OCI-LY1 (cell line): Measurements from ENCODE around the gene ATP11A.

ENCODE experiments used
- CTCF ChIP-seq: fragments of 200-600 bp; sonication (generic), shearing (Covaris generic); IDR thresholded peaks from 2 replicates; pipeline ENCODE4 v1.5.1; 2017; ENCODE audit warnings: mild to moderate bottlenecking, antibody characterized with exemption, low read length, moderate library complexity, mixed read lengths
- EZH2 ChIP-seq: fragments of 200-600 bp; sonication (generic), shearing (Covaris generic); IDR thresholded peaks from 2 replicates; pipeline ENCODE4 v1.8.0; 2017; ENCODE audit warnings: borderline replicate concordance, mixed run types, mild to moderate bottlenecking, antibody characterized with exemption, low read length, moderate library complexity, mixed read lengths

GRCh38 chr13:112880221-112880641 is 190.4 kb downstream of the ATP11A start:
- TF ChIP-seq CTCF = no peak
- no peak for TF ChIP-seq EZH2
